ENCODE results near the gene TMEM212.

Gene TMEM212

GRCh38 chr3:171827836-171828458 is 15.2 kb upstream of the TMEM212 start:
- H3K4ac ChIP-seq (ENCODE audit: low read depth in 1 of 2, low read length in 2 of 2): no peak overlapping the region
- H3K27ac ChIP-seq (ENCODE audit: low read length, poor library complexity, severe bottlenecking): no peak overlapping the region
- no peak overlapping the region for H4K8ac ChIP-seq (ENCODE audit: low read length)
- no peak overlapping the region for H2BK5ac ChIP-seq (ENCODE audit: low read depth, low read length, poor library complexity, severe bottlenecking)
- H3K4me2 ChIP-seq (ENCODE audit: low read length, poor library complexity, severe bottlenecking): no peak overlapping the region
- H3K9me3 ChIP-seq (ENCODE audit: control insufficient read depth, low read length): no peaks in the 10 kb centered on the region
- H3K18ac ChIP-seq (ENCODE audit: low read depth in 1 of 2, low read length in 2 of 2): no peak overlapping the region
- no peak overlapping the region for H2BK15ac ChIP-seq (ENCODE audit: low read depth, poor library complexity, severe bottlenecking)
- H3K23ac ChIP-seq (ENCODE audit: low read length in 2 of 2): no peak overlapping the region
- H3K27me3 ChIP-seq (ENCODE audit: control insufficient read depth in 1 of 2, insufficient read depth in 1 of 2, low read length in 2 of 2): no peaks in the 10 kb centered on the region
- 94% methylated on average over 10 of the region's 10 CpGs for WGBS
- H3K4me1 ChIP-seq (ENCODE audit: control insufficient read depth, insufficient read depth, low read depth, low read length): peaks cover 13% of the 10 kb centered on the region
- no peak overlapping the region for H2AFZ ChIP-seq (ENCODE audit: low read depth, low read length)
- H2BK12ac ChIP-seq (ENCODE audit: low read length in 2 of 2): peak overlapping the region in 1 of 2 experiments; percentile 67
- H2BK120ac ChIP-seq (ENCODE audit: low read depth, low read length): no peak overlapping the region
- no peak overlapping the region for H3K14ac ChIP-seq (ENCODE audit: low read length in 2 of 2)
- H3K4me3 ChIP-seq (ENCODE audit: insufficient read depth in 1 of 2, low read depth in 1 of 2, low read length in 2 of 2): no peak overlapping the region
- no peaks in the 10 kb centered on the region for H3K36me3 ChIP-seq (ENCODE audit: control insufficient read depth in 1 of 2, insufficient read depth in 2 of 2, low read depth in 1 of 2, low read length in 2 of 2)
- H4K91ac ChIP-seq (ENCODE audit: low read length): no peak overlapping the region
- H3K9ac ChIP-seq (ENCODE audit: low read length): no peak overlapping the region
- H2AK5ac ChIP-seq (ENCODE audit: low read length, severe bottlenecking): no peak overlapping the region
- no peaks in the 10 kb centered on the region for H3K79me1 ChIP-seq (replicated peaks; ENCODE audit: low read length, poor library complexity, severe bottlenecking)
- no peak for DNase-seq

- Histone ChIP-seq H4K91ac (ENCODE audit: low read length) (no peak overlapping the region), H2BK12ac (ENCODE audit: low read length in 2 of 2) (peak overlapping the region in 1 of 2 experiments; percentile 77), H2BK5ac (ENCODE audit: low read depth, low read length, poor library complexity, severe bottlenecking) (no peak overlapping the region), H3K9ac (ENCODE audit: low read length) (no peak overlapping the region), H3K36me3 (ENCODE audit: control insufficient read depth in 1 of 2, insufficient read depth in 2 of 2, low read depth in 1 of 2, low read length in 2 of 2) (no peaks in the 10 kb centered on the region), H2BK15ac (ENCODE audit: low read depth, poor library complexity, severe bottlenecking) (no peak overlapping the region), H3K4ac (ENCODE audit: low read depth in 1 of 2, low read length in 2 of 2) (no peak overlapping the region), H3K9me3 (ENCODE audit: control insufficient read depth, low read length) (no peaks in the 10 kb centered on the region), H2AFZ (ENCODE audit: low read depth, low read length) (no peak overlapping the region), H3K79me1 (replicated peaks; ENCODE audit: low read length, poor library complexity, severe bottlenecking) (no peaks in the 10 kb centered on the region), H3K23ac (ENCODE audit: low read length in 2 of 2) (no peak overlapping the region), H3K14ac (ENCODE audit: low read length in 2 of 2) (no peak overlapping the region), H2AK5ac (ENCODE audit: low read length, severe bottlenecking) (no peak overlapping the region), H3K4me1 (ENCODE audit: control insufficient read depth, insufficient read depth, low read depth, low read length) (peaks cover 12% of the 10 kb centered on the region), H4K8ac (ENCODE audit: low read length) (no peak overlapping the region), H2BK120ac (ENCODE audit: low read depth, low read length) (no peak overlapping the region), H3K18ac (ENCODE audit: low read depth in 1 of 2, low read length in 2 of 2) (no peak overlapping the region), H3K27me3 (ENCODE audit: control insufficient read depth in 1 of 2, insufficient read depth in 1 of 2, low read length in 2 of 2) (no peaks in the 10 kb centered on the region), H3K27ac (ENCODE audit: low read length, poor library complexity, severe bottlenecking) (no peak overlapping the region), H3K4me3 (ENCODE audit: insufficient read depth in 1 of 2, low read depth in 1 of 2, low read length in 2 of 2) (no peak overlapping the region), H3K4me2 (ENCODE audit: low read length, poor library complexity, severe bottlenecking) (no peak overlapping the region)
- WGBS: 97% methylated on average over 5 of the region's 5 CpGs
- DNase-seq: no peak
Measured at GRCh38 chr3:171828902-171829770, 14.0 kb upstream of the TMEM212 start.

GRCh38 chr3:171829841-171830517 is 13.2 kb upstream of the TMEM212 start:
- 22% methylated on average over 6 of the region's 6 CpGs for WGBS
- H4K8ac ChIP-seq (ENCODE audit: low read length): no peak overlapping the region
- H2AFZ ChIP-seq (ENCODE audit: low read depth, low read length): no peak overlapping the region
- peak; percentile 88 for DNase-seq
- H2BK15ac ChIP-seq (ENCODE audit: low read depth, poor library complexity, severe bottlenecking): no peak overlapping the region
- H2AK5ac ChIP-seq (ENCODE audit: low read length, severe bottlenecking): no peak overlapping the region
- H3K9me3 ChIP-seq (ENCODE audit: control insufficient read depth, low read length): no peaks in the 10 kb centered on the region
- no peak overlapping the region for H3K23ac ChIP-seq (ENCODE audit: low read length in 2 of 2)
- H3K79me1 ChIP-seq (replicated peaks; ENCODE audit: low read length, poor library complexity, severe bottlenecking): no peaks in the 10 kb centered on the region
- no peak overlapping the region for H3K14ac ChIP-seq (ENCODE audit: low read length in 2 of 2)
- peak overlapping the region in 1 of 2 experiments; percentile 18 for H3K4me3 ChIP-seq (ENCODE audit: insufficient read depth in 1 of 2, low read depth in 1 of 2, low read length in 2 of 2)
- H3K27me3 ChIP-seq (ENCODE audit: control insufficient read depth in 1 of 2, insufficient read depth in 1 of 2, low read length in 2 of 2): no peaks in the 10 kb centered on the region
- H3K18ac ChIP-seq (ENCODE audit: low read depth in 1 of 2, low read length in 2 of 2): peak overlapping the region in 1 of 2 experiments; percentile 43
- no peak overlapping the region for H3K4ac ChIP-seq (ENCODE audit: low read depth in 1 of 2, low read length in 2 of 2)
- H3K27ac ChIP-seq (ENCODE audit: low read length, poor library complexity, severe bottlenecking): no peak overlapping the region
- peak overlapping the region; percentile 66 for H3K9ac ChIP-seq (ENCODE audit: low read length)
- H2BK12ac ChIP-seq (ENCODE audit: low read length in 2 of 2): peak overlapping the region in 1 of 2 experiments; percentile 77
- H4K91ac ChIP-seq (ENCODE audit: low read length): no peak overlapping the region
- no peaks in the 10 kb centered on the region for H3K36me3 ChIP-seq (ENCODE audit: control insufficient read depth in 1 of 2, insufficient read depth in 2 of 2, low read depth in 1 of 2, low read length in 2 of 2)
- H3K4me1 ChIP-seq (ENCODE audit: control insufficient read depth, insufficient read depth, low read depth, low read length): peaks cover 6% of the 10 kb centered on the region
- H3K4me2 ChIP-seq (ENCODE audit: low read length, poor library complexity, severe bottlenecking): no peak overlapping the region
- H2BK5ac ChIP-seq (ENCODE audit: low read depth, low read length, poor library complexity, severe bottlenecking): no peak overlapping the region
- H2BK120ac ChIP-seq (ENCODE audit: low read depth, low read length): peak overlapping the region; percentile 34

- Histone ChIP-seq H2AK5ac (ENCODE audit: low read length, severe bottlenecking) (no peak overlapping the region), H2BK15ac (ENCODE audit: low read depth, poor library complexity, severe bottlenecking) (no peak overlapping the region), H3K27me3 (ENCODE audit: control insufficient read depth in 1 of 2, insufficient read depth in 1 of 2, low read length in 2 of 2) (no peaks in the 10 kb centered on the region), H3K36me3 (ENCODE audit: control insufficient read depth in 1 of 2, insufficient read depth in 2 of 2, low read depth in 1 of 2, low read length in 2 of 2) (no peaks in the 10 kb centered on the region), H3K4ac (ENCODE audit: low read depth in 1 of 2, low read length in 2 of 2) (no peak overlapping the region), H4K8ac (ENCODE audit: low read length) (no peak overlapping the region), H3K79me1 (replicated peaks; ENCODE audit: low read length, poor library complexity, severe bottlenecking) (no peaks in the 10 kb centered on the region), H3K14ac (ENCODE audit: low read length in 2 of 2) (no peak overlapping the region), H2AFZ (ENCODE audit: low read depth, low read length) (no peak overlapping the region), H3K23ac (ENCODE audit: low read length in 2 of 2) (no peak overlapping the region), H4K91ac (ENCODE audit: low read length) (no peak overlapping the region), H3K9ac (ENCODE audit: low read length) (peak overlapping the region; percentile 66), H3K27ac (ENCODE audit: low read length, poor library complexity, severe bottlenecking) (no peak overlapping the region), H2BK12ac (ENCODE audit: low read length in 2 of 2) (no peak overlapping the region), H3K9me3 (ENCODE audit: control insufficient read depth, low read length) (no peaks in the 10 kb centered on the region), H2BK5ac (ENCODE audit: low read depth, low read length, poor library complexity, severe bottlenecking) (no peak overlapping the region), H2BK120ac (ENCODE audit: low read depth, low read length) (no peak overlapping the region), H3K4me1 (ENCODE audit: control insufficient read depth, insufficient read depth, low read depth, low read length) (peaks cover 3% of the 10 kb centered on the region), H3K18ac (ENCODE audit: low read depth in 1 of 2, low read length in 2 of 2) (no peak overlapping the region), H3K4me2 (ENCODE audit: low read length, poor library complexity, severe bottlenecking) (no peak overlapping the region), H3K4me3 (ENCODE audit: insufficient read depth in 1 of 2, low read depth in 1 of 2, low read length in 2 of 2) (no peak overlapping the region)
- DNase-seq: no peak
Measured at GRCh38 chr3:171830518-171830875, 12.7 kb upstream of the TMEM212 start.

Data from mesenchymal stem cell (in vitro differentiated cells and primary cell).